ENCODE measurements around the gene POMGNT1. TPM values are rescaled to one million over a fixed set of nuclear protein-coding genes. Genes with fewer than 3 reads are reported as not detected.

POMGNT1 gene
- total and polyA plus RNA-seq, 10 donors: 21.6 to 59.5 (median 32.4) TPM

GRCh38 chr1:46215504-46215903, 17.3 kb upstream of the POMGNT1 start:
- no peaks in the 10 kb centered on the region for H3K9me3 ChIP-seq
- no peak for DNase-seq
- no peak for TF ChIP-seq POLR2AphosphoS5 (IDR thresholded peaks at IDR 0.05)
- TF ChIP-seq CTCF (IDR thresholded peaks at IDR 0.05 in 8 of 11, conservative IDR thresholded peaks at IDR 0.05 in 3 of 11): no peak
- no peak for TF ChIP-seq POLR2A (IDR thresholded peaks at IDR 0.05)
- intact Hi-C loops (cut with DNase I; ENCODE audit: low total_unique reads): no loop called here
- H3K4me1 ChIP-seq: no peaks in the 10 kb centered on the region
- no peaks in the 10 kb centered on the region for H3K36me3 ChIP-seq
- no peak overlapping the region for H3K27ac ChIP-seq
- no peak overlapping the region for H3K4me3 ChIP-seq
- no peaks in the 10 kb centered on the region for H3K27me3 ChIP-seq (replicated peaks in 1 of 7)

GRCh38 chr1:46211051-46211450, 12.8 kb upstream of the POMGNT1 start:
- peaks cover 0 to 9% (median 0%) of the 10 kb centered on the region in 6 donors for H3K4me1 ChIP-seq
- H3K27ac ChIP-seq: no peak overlapping the region
- H3K27me3 ChIP-seq (replicated peaks in 1 of 7): no peaks in the 10 kb centered on the region
- H3K4me3 ChIP-seq: no peak overlapping the region
- no peaks in the 10 kb centered on the region for H3K36me3 ChIP-seq
- no peak for TF ChIP-seq CTCF (IDR thresholded peaks at IDR 0.05 in 8 of 11, conservative IDR thresholded peaks at IDR 0.05 in 3 of 11)
- no peak for TF ChIP-seq POLR2AphosphoS5 (IDR thresholded peaks at IDR 0.05)
- no peak for TF ChIP-seq POLR2A (IDR thresholded peaks at IDR 0.05)
- intact Hi-C loops (cut with DNase I; ENCODE audit: low total_unique reads): no loop called here
- WGBS, 5 donors: 80 to 96% (median 84%) methylated on average over 2 of the region's 2 CpGs
- DNase-seq: no peak
- no peaks in the 10 kb centered on the region for H3K9me3 ChIP-seq

GRCh38 chr1:46210561-46210960, 12.3 kb upstream of the POMGNT1 start:
- WGBS, 5 donors: 88 to 95% (median 93%) methylated on average over 3 of the region's 3 CpGs
- intact Hi-C loops (cut with DNase I; ENCODE audit: low total_unique reads): no loop called here
- H3K27me3 ChIP-seq (replicated peaks in 1 of 7): no peaks in the 10 kb centered on the region
- H3K9me3 ChIP-seq: no peaks in the 10 kb centered on the region
- DNase-seq: no peak
- no peak overlapping the region for H3K27ac ChIP-seq
- TF ChIP-seq POLR2AphosphoS5 (IDR thresholded peaks at IDR 0.05) (no peak), POLR2A (IDR thresholded peaks at IDR 0.05) (no peak), CTCF (IDR thresholded peaks at IDR 0.05 in 8 of 11, conservative IDR thresholded peaks at IDR 0.05 in 3 of 11) (no peak)
- H3K36me3 ChIP-seq: no peaks in the 10 kb centered on the region
- peaks cover 0 to 14% (median under 1%) of the 10 kb centered on the region in 6 donors for H3K4me1 ChIP-seq
- H3K4me3 ChIP-seq: no peak overlapping the region

- peak overlapping the region in 2 of 8 donors; percentile 28 to 33 for H3K27ac ChIP-seq
- TF ChIP-seq POLR2AphosphoS5 (IDR thresholded peaks at IDR 0.05): no peak
- no peak for TF ChIP-seq CTCF (IDR thresholded peaks at IDR 0.05 in 8 of 11, conservative IDR thresholded peaks at IDR 0.05 in 3 of 11)
- TF ChIP-seq POLR2A (IDR thresholded peaks at IDR 0.05): no peak
- no peak overlapping the region for H3K4me3 ChIP-seq
- H3K27me3 ChIP-seq (replicated peaks in 1 of 7): peaks cover 0 to 8% (median 0%) of the 10 kb centered on the region in 7 donors
- no peaks in the 10 kb centered on the region for H3K9me3 ChIP-seq
- intact Hi-C loops (cut with DNase I; ENCODE audit: low total_unique reads): no loop called here
- H3K4me1 ChIP-seq: peaks cover 4 to 48% (median 22%) of the 10 kb centered on the region in 6 donors
- DNase-seq: no peak
- H3K36me3 ChIP-seq: no peaks in the 10 kb centered on the region
- 88 to 92% (median 90%) methylated on average over 2 of the region's 2 CpGs for WGBS, 5 donors
Observed at GRCh38 chr1:46206399-46206798, 8.2 kb upstream of the POMGNT1 start.
